ENCODE measurements around the gene PHF5A. TPM values are rescaled to one million over a fixed set of nuclear protein-coding genes. Genes with fewer than 3 reads are reported as not detected.

PHF5A gene
- total and polyA plus RNA-seq, 10 of the 15 experiments (the other 5 are each of a cell fraction or from before 2014, with no cell fraction given) = 40.5 to 115 (median 79.2) TPM

- TF ChIP-seq, protein P1, sequence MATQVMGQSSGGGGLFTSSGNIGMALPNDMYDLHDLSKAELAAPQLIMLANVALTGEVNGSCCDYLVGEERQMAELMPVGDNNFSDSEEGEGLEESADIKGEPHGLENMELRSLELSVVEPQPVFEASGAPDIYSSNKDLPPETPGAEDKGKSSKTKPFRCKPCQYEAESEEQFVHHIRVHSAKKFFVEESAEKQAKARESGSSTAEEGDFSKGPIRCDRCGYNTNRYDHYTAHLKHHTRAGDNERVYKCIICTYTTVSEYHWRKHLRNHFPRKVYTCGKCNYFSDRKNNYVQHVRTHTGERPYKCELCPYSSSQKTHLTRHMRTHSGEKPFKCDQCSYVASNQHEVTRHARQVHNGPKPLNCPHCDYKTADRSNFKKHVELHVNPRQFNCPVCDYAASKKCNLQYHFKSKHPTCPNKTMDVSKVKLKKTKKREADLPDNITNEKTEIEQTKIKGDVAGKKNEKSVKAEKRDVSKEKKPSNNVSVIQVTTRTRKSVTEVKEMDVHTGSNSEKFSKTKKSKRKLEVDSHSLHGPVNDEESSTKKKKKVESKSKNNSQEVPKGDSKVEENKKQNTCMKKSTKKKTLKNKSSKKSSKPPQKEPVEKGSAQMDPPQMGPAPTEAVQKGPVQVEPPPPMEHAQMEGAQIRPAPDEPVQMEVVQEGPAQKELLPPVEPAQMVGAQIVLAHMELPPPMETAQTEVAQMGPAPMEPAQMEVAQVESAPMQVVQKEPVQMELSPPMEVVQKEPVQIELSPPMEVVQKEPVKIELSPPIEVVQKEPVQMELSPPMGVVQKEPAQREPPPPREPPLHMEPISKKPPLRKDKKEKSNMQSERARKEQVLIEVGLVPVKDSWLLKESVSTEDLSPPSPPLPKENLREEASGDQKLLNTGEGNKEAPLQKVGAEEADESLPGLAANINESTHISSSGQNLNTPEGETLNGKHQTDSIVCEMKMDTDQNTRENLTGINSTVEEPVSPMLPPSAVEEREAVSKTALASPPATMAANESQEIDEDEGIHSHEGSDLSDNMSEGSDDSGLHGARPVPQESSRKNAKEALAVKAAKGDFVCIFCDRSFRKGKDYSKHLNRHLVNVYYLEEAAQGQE (IDR thresholded peaks at IDR 0.05; ENCODE audit: low read depth, low read length) = no peak
- TF ChIP-seq IRF5 (IDR thresholded peaks at IDR 0.05; ENCODE audit: borderline replicate concordance) (peak; percentile 70; the same call in 1 of the 2 replicates), ETV6 (conservative IDR thresholded peaks at IDR 0.05 in 1 of 2, IDR thresholded peaks at IDR 0.05 in 1 of 2; ENCODE audit: borderline replicate concordance in 1 of 2, low read depth in 1 of 2) (no peak), NKRF (conservative IDR thresholded peaks at IDR 0.05) (peak; percentile 79), FOS (IDR thresholded peaks at IDR 0.05; ENCODE audit: borderline replicate concordance, extremely low read depth, insufficient read length) (no peak), RUNX3 (IDR thresholded peaks at IDR 0.05; ENCODE audit: low read length) (peak; percentile 4), ZNF24 (IDR thresholded peaks at IDR 0.05) (no peak), MYC (IDR thresholded peaks at IDR 0.05; ENCODE audit: insufficient read depth, insufficient read length, insufficient replicate concordance, low read length, severe bottlenecking) (peak; percentile 33), ATF2 (IDR thresholded peaks at IDR 0.05; ENCODE audit: low read length) (no peak), MLLT1 (IDR thresholded peaks at IDR 0.05) (peak; percentile 56), PAX5 (IDR thresholded peaks at IDR 0.05; ENCODE audit: borderline replicate concordance, low read depth, low read length) (peak; percentile 66; the same call in 1 of the 2 replicates), HSF1 (IDR thresholded peaks at IDR 0.05; ENCODE audit: low read depth, low read length) (0 out of 2 replicates have a peak, but pooled peaks have one; percentile 63), TAF1 (IDR thresholded peaks at IDR 0.05; ENCODE audit: borderline replicate concordance, low read depth, low read length) (peak; percentile 93), MEF2B (IDR thresholded peaks at IDR 0.05; ENCODE audit: partially characterized antibody, poor library complexity, severe bottlenecking) (peak; percentile 86), SMC3 (IDR thresholded peaks at IDR 0.05; ENCODE audit: borderline replicate concordance, low read length) (no peak), RBBP5 (conservative IDR thresholded peaks at IDR 0.05) (no peak)
Observed at GRCh38 chr22:41468381-41469217, at the start of gene PHF5A, which contains the start of gene ACO2 (continued).
